ENCODE data around the gene SLC51B. TPM values are rescaled to one million over a fixed set of nuclear protein-coding genes. Genes with fewer than 3 reads are reported as not detected.

SLC51B gene
- polyA plus RNA-seq, 2 of the 4 experiments (the other 2 are of a cell fraction), result 12.2 to 16.1 TPM

GRCh38 chr15:65026756-65027155, 18.4 kb upstream of the SLC51B start:
- Histone ChIP-seq H3K27ac (no peak overlapping the region), H3K4me1 (peaks cover 17% of the 10 kb centered on the region), H3K4me3 (no peak overlapping the region), H3K9me3 (no peaks in the 10 kb centered on the region), H3K4me2 (no peak overlapping the region)
- POLR2A ChIA-PET, result no interaction called here
- CTCF ChIA-PET, result interaction anchor here (0.6 to 1.7 kb wide), 5 partner anchors 13 to 270 kb away, joined by 3 to 6 read pairs (median 4); no protein-coding TSS in a partner anchor
- ATAC-seq (no peak), DNase-seq (ENCODE audit: low read depth in 1 of 2, low spot score in 1 of 2) (no peak), FAIRE-seq (no peak)
- WGBS (ENCODE audit: missing lambda C conversion rate), result 86% methylated on average over 6 of the region's 6 CpGs
- no peak for TF ChIP-seq MAFK (IDR thresholded peaks at IDR 0.05; ENCODE audit: partially characterized antibody)
- no peak for TF ChIP-seq ZC3H11A (IDR thresholded peaks at IDR 0.05)

GRCh38 chr15:65027593-65027992, 17.6 kb upstream of the SLC51B start:
- FAIRE-seq, result no peak
- Histone ChIP-seq H3K4me3 (peak overlapping the region; percentile 73; the same call in 2 of the 3 replicates), H3K27ac (no peak overlapping the region; a peak in 1 of 6 replicates), H3K4me1 (peaks cover 18% of the 10 kb centered on the region), H3K4me2 (peak overlapping the region; percentile 98), H3K9me3 (no peaks in the 10 kb centered on the region)
- CTCF ChIA-PET, result interaction anchor here (0.8 to 1.7 kb wide), 2 partner anchors 18 to 50 kb away, joined by 3 to 6 read pairs; no protein-coding TSS in a partner anchor
- 91% methylated on average over 1 of the region's 1 CpG for WGBS (ENCODE audit: missing lambda C conversion rate)
- ATAC-seq, result no peak
- DNase-seq (ENCODE audit: low read depth in 1 of 2, low spot score in 1 of 2), result no peak
- POLR2A ChIA-PET, result no interaction called here
- no peak for TF ChIP-seq HMGXB4 (CRISPR knock-in tag; IDR thresholded peaks at IDR 0.05; ENCODE audit: borderline replicate concordance)

- ChIA-PET POLR2A (no interaction called here), CTCF (interaction anchor here (1.7 kb wide), 1 partner anchor 50 kb away, joined by 6 read pairs; no protein-coding TSS in a partner anchor)
- H3K4me3 ChIP-seq, result peak overlapping the region; percentile 73
- DNase-seq (ENCODE audit: low read depth in 1 of 2, low spot score in 1 of 2) (no peak), ATAC-seq (no peak), FAIRE-seq (no peak)
- no peaks in the 10 kb centered on the region for H3K9me3 ChIP-seq
- TF ChIP-seq SREBF2 (IDR thresholded peaks at IDR 0.05) (no peak), RAD21 (conservative IDR thresholded peaks at IDR 0.05 in 1 of 2, IDR thresholded peaks at IDR 0.05 in 1 of 2) (no peak), KDM5A (IDR thresholded peaks at IDR 0.05) (no peak), RFX5 (IDR thresholded peaks at IDR 0.05) (no peak), FOSB (CRISPR knock-in tag; IDR thresholded peaks at IDR 0.05) (no peak), ZC3H11A (IDR thresholded peaks at IDR 0.05) (no peak), E2F6 (IDR thresholded peaks at IDR 0.05; ENCODE audit: borderline replicate concordance, low read depth) (no peak), USF2 (IDR thresholded peaks at IDR 0.05) (no peak), SMC3 (IDR thresholded peaks at IDR 0.05) (no peak), CHD4 (IDR thresholded peaks at IDR 0.05; ENCODE audit: borderline replicate concordance) (no peak), ZNF302 (CRISPR knock-in tag; IDR thresholded peaks at IDR 0.05) (no peak), PHF8 (IDR thresholded peaks at IDR 0.05; ENCODE audit: borderline replicate concordance, low read depth) (no peak), HOXB13 (CRISPR knock-in tag; IDR thresholded peaks at IDR 0.05; ENCODE audit: low read depth) (no peak)
- H3K4me1 ChIP-seq, result peaks cover 24% of the 10 kb centered on the region
- WGBS (ENCODE audit: missing lambda C conversion rate), result 58% methylated on average over 10 of the region's 10 CpGs
- peak overlapping the region; percentile 98 for H3K4me2 ChIP-seq
- peak overlapping the region; percentile 93 to 96; a peak in 5 of 6 replicates for H3K27ac ChIP-seq
Observed at GRCh38 chr15:65028338-65028737, 16.8 kb upstream of the SLC51B start.
